Stimulated activated CD4-positive, alpha-beta T cell treated with anti-CD3 and anti-CD28 coated beads, Interleukin-2, amount 100 ng/mL, for 48 hours (primary cell): ENCODE measurements around the gene EXD3.
A peak's percentile ranks its signal among the peaks of the same experiment; 100 is the strongest.
"Not testable (repeated sequence)": the region's sequence is repeated elsewhere in the genome, so short reads cannot be mapped to it uniquely, and the experiment has no call there.

Experiments
- DNase-seq, 2 donors: peaks; one replicate each; pipeline ENCODE4 v3.0.0-alpha.2; 2020

EXD3 gene

GRCh38 chr9:137458194-137459151 is 35.5 kb upstream of the EXD3 start:
- no peak for DNase-seq

- no peak for DNase-seq
Measured at GRCh38 chr9:137457406-137458193, 34.6 kb upstream of the EXD3 start.

DNA sequence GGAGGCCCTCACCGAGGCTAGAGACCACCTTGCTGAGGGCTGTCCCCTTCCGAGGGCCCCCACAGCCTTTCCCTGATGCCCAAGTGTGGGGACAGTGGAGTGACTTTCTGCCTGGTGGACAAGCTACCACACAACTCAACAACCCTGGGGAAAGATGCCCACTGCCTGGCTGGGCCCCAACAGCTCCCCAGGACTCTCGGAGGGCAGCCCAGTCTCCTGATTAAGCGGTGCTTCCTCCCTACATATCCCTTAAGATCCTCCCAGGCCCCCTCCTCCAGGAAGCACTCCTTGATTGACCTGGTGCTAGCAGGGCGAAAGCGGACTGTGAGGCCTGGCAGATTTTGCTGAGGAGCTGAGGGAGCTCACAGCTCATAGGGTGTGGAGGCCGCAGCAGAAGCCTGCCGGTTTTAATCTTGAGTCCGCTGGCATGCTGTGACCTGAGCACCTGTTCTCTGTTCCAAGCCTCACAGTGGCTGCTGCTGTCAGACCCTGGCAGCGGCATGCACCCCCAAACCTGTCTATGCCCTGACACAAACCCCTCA is 34.0 kb upstream of the EXD3 start:
- DNase-seq: no peak

DNA sequence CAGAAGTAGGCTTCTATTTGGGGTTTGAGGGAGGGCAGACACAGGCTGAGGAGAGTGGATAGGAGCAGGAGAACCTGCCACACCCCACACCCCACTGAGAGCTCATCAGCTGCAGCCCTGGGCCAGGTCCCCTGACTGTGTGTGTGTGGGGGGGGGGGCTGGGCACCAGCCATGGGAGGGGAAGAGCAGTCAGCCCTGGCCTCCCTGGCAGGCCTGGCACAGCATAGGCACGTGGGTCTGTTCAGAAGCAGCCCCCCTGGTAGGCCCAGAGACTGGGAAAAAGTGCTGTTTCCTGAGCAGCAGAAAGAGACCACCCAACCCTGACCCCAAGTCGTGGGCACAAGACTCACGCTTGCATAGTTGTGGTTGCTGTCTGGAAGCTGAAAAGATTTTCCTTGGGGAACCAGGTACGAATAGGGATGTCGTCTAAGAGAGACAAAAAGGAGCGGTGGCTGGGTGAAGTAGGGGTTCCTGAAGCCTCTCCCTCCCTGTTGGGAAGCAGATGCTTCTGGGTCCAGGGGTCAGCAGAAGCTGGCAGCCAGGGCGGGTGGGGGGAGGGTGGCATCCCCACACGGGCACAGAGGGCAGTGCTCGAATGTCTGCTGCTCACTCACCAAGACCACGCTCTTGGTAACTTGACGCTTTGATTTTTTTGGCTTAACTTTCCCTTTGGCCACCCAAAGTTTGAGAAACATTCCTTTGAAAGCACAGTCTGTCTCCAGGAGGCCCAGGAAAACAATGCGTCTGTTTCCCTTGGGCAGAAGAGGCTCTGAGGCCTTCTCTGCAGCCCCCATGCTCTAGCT is 33.3 kb upstream of the EXD3 start:
- no peak for DNase-seq

DNA sequence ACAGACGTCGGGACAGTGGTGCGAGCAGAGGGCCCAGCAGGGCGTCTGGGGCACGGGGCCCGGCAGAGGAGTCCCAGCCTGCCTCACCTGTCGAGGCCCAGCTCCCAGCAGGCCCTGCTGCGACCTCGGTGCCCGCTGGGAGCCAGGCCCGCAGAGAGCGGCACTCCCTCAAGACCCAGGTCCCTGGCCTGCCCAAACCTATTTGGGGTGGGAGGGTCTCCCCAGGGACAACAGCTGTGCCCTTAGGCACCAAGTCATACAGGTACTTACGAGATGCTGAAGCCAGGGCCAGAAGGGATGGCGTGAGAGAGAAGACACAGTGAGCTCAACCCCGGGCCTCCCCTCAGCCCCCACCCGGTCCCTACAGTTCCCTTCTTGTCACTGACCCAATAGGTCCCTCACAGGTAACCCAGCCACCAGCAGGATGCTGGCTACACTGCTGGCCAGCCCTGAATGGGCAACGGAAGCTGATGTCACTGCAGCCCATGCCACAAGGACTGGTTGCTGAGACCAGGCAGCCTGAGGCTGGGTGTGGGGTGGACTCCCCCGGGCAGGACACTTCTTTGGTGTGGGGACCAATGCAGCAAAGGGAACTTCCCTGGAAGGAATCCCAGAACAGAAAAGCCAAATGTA is 32.5 kb upstream of the EXD3 start:
- DNase-seq: no peak

- DNase-seq: no peak
Measured at GRCh38 chr9:137454597-137455358, 31.8 kb upstream of the EXD3 start.

DNA sequence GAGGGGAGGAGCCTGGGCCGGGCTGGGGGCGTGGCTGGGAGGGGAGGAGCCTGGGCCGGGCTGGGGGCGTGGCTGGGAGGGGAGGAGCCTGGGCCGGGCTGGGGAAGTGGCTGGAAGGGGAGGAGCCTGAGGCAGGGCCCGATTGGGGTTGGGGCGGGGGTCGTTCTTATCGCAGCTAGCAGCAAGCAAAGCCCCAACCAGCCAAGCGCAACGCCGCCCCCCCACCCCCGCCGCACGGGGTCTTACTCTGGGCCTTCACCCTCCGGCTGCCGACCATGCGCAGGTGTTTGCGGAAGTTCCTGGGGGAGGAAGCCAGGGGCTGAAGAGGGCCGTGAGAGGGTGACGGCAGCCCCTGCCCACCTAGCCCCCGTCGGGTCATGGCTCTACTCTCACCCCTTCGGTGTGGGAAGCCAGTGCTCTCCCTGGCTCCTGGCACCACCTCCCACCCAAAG is 31.2 kb upstream of the EXD3 start:
- peak in 1 of 2 donors; percentile 55 for DNase-seq

- peak; percentile 51 to 64 for DNase-seq
Measured at GRCh38 chr9:137453643-137454081, 30.7 kb upstream of the EXD3 start.

GRCh38 chr9:137452761-137453642 is 30.0 kb upstream of the EXD3 start:
- no peak for DNase-seq

- DNase-seq: no peak
Measured at GRCh38 chr9:137452006-137452760, 29.2 kb upstream of the EXD3 start.

- DNase-seq: not testable (repeated sequence)
Measured at GRCh38 chr9:137451264-137452005, 28.5 kb upstream of the EXD3 start.

GRCh38 chr9:137450539-137451222 is 27.7 kb upstream of the EXD3 start:
- not testable (repeated sequence) for DNase-seq

- no peak for DNase-seq
Measured at GRCh38 chr9:137449931-137450538, 27.1 kb upstream of the EXD3 start.

GRCh38 chr9:137449081-137449844 is 26.3 kb upstream of the EXD3 start:
- DNase-seq: no peak

- no peak for DNase-seq
Measured at GRCh38 chr9:137448602-137448962, 25.6 kb upstream of the EXD3 start.

GRCh38 chr9:137447722-137448601 is 25.0 kb upstream of the EXD3 start:
- DNase-seq: no peak
